Endothelial cell of hepatic sinusoid (primary cell): ENCODE measurements around the gene BTBD17.
"Not testable (repeated sequence)": the region's sequence is repeated elsewhere in the genome, so short reads cannot be mapped to it uniquely, and the experiment has no call there.

Source experiments
- in situ Hi-C: cut with HindIII; loops from 2 replicates; pipeline ENCODE4 v1.10.0; 2017; ENCODE audit warnings: low sequenced_read_pairs

BTBD17 gene

GRCh38 chr17:74361230-74362068 is at the start of gene BTBD17:
Gene BTBD17, minus strand, starts transcription at chr17:74361868. Its CDS starts 49 bp downstream, at chr17:74361819.
- in situ Hi-C loops: no loop called here

- in situ Hi-C loops: no loop called here
These were observed 48.4 kb upstream of the BTBD17 start for GRCh38 chr17:74410001-74410443.

- in situ Hi-C loops: no loop called here
These were observed 47.1 kb upstream of the BTBD17 start for GRCh38 chr17:74408815-74409214.

- in situ Hi-C loops: no loop called here
These were observed 46.6 kb upstream of the BTBD17 start for GRCh38 chr17:74408262-74408661.

- in situ Hi-C loops: no loop called here
These were observed 45.7 kb upstream of the BTBD17 start for GRCh38 chr17:74407384-74407783.

GRCh38 chr17:74405311-74405710 is 43.6 kb upstream of the BTBD17 start:
- in situ Hi-C loops: not testable (repeated sequence)

- in situ Hi-C loops: no loop called here
These were observed 43.1 kb upstream of the BTBD17 start for GRCh38 chr17:74404789-74405188.

GRCh38 chr17:74404218-74404617 is 42.5 kb upstream of the BTBD17 start:
- in situ Hi-C loops: no loop called here

GRCh38 chr17:74403512-74404137 is 42.0 kb upstream of the BTBD17 start:
- in situ Hi-C loops: no loop called here

- in situ Hi-C loops: no loop called here
These were observed 40.4 kb upstream of the BTBD17 start for GRCh38 chr17:74402048-74402447.

- in situ Hi-C loops: no loop called here
These were observed 34.9 kb upstream of the BTBD17 start for GRCh38 chr17:74396567-74396966.

- in situ Hi-C loops: no loop called here
These were observed 33.3 kb upstream of the BTBD17 start for GRCh38 chr17:74394977-74395376.

GRCh38 chr17:74394275-74394950 is 32.7 kb upstream of the BTBD17 start:
- in situ Hi-C loops: no loop called here

- in situ Hi-C loops: no loop called here
These were observed 31.8 kb upstream of the BTBD17 start for GRCh38 chr17:74393346-74393942.

GRCh38 chr17:74392848-74393247 is 31.2 kb upstream of the BTBD17 start:
- in situ Hi-C loops: no loop called here

GRCh38 chr17:74391771-74392170 is 30.1 kb upstream of the BTBD17 start:
- in situ Hi-C loops: no loop called here

- in situ Hi-C loops: no loop called here
These were observed 29.3 kb upstream of the BTBD17 start for GRCh38 chr17:74390680-74391653.

GRCh38 chr17:74389937-74390679 is 28.4 kb upstream of the BTBD17 start:
- in situ Hi-C loops: no loop called here

GRCh38 chr17:74389084-74389753 is 27.6 kb upstream of the BTBD17 start:
- in situ Hi-C loops: no loop called here
